GM06990 (cell line): ENCODE results near the gene WDR27.

Source experiments
- DNase-seq: peaks from one replicate; pipeline ENCODE4 v3.0.0-alpha.2; 2011; ENCODE audit not compliant: insufficient read length; ENCODE audit errors: extremely low read depth
- H3K27me3 ChIP-seq: replicated peaks from 2 replicates; pipeline ENCODE4 v1.6.0; 2011; ENCODE audit warnings: low read length; ENCODE audit not compliant: control insufficient read depth, insufficient read depth
- H3K36me3 ChIP-seq: 2 replicates; pipeline ENCODE4 v1.5.1; 2011; ENCODE audit warnings: low read length; ENCODE audit not compliant: control insufficient read depth, insufficient read depth
- H3K4me3 ChIP-seq: replicated peaks from 2 replicates; pipeline ENCODE4 v1.5.1; 2011; ENCODE audit warnings: low read depth, mild to moderate bottlenecking, control low read depth, low read length
- TF ChIP-seq, protein P1 (sequence below): IDR thresholded peaks from 2 replicates; pipeline ENCODE4 v1.5.1; 2011; ENCODE audit warnings: low read length, control low read depth, mild to moderate bottlenecking, inconsistent platforms; ENCODE audit not compliant: insufficient read depth, poor library complexity, severe bottlenecking

The WDR27 gene

DNA sequence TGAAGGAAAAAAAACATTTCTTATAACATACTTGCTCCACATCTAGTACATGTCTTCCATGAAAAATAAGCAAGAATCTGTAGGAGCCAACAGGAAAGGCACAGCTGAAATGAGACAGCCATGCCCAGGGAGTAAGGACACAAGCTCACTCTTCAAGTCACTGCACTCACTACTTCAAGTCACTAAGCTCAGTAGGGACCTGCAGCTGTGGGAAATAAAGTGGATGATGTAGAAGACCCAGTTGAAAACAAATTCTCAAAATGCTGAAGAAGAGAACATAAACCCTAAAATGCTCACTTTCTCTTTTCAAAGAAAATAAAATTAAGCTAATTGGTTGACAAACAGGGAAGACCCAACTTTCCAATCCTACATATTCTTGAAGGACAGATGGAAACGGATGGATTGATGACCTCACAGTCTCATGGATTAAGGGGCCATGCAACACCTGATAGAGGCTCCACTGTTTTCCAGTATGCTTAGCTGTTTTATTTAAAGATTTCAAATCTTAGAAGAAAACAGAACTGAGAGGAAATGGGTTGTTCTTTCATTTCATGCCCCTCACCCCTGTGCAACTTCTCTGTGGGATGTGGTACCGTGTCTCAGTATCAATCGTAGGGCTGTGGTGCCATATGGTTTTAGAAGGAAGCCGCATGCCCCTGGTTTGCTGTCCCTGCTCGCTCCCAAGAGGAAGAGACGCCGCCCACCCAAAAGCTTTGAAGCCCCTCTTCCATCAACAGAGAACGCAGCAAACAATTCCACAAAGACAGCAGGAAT, 133.3 kb downstream of the WDR27 start:
- H3K4me3 ChIP-seq: no peak overlapping the region
- TF ChIP-seq, protein P1, sequence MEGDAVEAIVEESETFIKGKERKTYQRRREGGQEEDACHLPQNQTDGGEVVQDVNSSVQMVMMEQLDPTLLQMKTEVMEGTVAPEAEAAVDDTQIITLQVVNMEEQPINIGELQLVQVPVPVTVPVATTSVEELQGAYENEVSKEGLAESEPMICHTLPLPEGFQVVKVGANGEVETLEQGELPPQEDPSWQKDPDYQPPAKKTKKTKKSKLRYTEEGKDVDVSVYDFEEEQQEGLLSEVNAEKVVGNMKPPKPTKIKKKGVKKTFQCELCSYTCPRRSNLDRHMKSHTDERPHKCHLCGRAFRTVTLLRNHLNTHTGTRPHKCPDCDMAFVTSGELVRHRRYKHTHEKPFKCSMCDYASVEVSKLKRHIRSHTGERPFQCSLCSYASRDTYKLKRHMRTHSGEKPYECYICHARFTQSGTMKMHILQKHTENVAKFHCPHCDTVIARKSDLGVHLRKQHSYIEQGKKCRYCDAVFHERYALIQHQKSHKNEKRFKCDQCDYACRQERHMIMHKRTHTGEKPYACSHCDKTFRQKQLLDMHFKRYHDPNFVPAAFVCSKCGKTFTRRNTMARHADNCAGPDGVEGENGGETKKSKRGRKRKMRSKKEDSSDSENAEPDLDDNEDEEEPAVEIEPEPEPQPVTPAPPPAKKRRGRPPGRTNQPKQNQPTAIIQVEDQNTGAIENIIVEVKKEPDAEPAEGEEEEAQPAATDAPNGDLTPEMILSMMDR: no peak
- H3K36me3 ChIP-seq: no peaks in the 10 kb centered on the region
- no peak for DNase-seq
- no peaks in the 10 kb centered on the region for H3K27me3 ChIP-seq

DNA sequence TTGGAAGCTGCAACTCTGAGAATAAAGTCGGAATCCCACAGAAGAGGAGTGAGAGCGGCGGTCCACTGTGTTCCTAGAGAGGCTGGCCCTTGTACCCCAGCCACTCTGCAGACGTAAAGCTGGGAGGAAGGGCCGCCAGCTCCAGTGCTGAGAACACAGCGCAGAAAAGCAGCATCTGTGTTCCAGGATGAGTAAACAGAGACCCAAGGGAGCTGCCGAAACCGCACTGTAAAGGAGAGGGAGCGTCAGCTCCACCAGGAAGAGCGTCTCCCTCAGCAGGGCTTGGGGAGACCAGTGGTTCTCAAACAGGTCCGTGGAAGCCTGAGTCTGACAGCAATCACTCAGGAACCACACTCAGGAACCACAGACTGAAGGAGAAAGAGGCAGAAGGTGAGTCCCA, 134.0 kb downstream of the WDR27 start:
- DNase-seq: no peak
- no peak overlapping the region for H3K4me3 ChIP-seq
- no peaks in the 10 kb centered on the region for H3K36me3 ChIP-seq
- H3K27me3 ChIP-seq: no peaks in the 10 kb centered on the region
- TF ChIP-seq, protein P1: no peak

DNA sequence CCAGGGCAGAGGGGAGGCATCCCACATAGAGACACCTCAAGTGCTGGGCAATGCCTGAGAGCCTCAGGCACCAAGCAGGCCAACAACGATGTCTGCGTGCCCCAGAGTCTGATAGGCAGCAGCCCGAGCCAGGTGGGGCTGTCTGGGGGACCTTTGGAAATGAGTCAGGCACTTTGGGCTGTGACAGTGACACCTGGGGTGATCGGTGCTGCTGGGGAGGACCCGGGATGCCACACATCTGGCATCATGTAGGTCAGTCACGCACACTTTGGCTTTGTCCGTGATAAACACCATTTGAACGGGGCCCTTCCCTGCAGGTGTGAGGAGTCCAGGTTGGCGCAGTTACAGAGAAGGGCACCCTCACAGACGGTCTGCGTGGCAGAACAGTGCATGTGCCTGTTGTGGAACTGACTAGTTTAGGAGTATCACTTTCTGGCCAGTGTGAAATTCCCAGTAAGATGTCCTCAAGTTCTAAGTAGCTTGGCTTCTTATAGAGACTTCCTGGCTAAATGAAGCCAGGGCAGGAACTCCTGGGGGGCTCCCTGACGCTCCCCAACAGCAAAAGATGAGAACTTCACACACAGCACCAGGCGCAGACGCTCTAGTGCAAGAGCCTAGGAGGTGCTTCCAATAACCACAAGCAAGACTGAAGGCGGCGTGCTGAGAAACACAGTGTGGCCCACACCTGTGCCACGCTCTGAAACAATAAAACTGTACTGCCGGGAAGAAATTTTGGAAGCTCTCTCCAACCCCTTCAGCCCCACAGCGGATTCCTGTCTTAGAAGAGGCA, 134.7 kb downstream of the WDR27 start:
- Histone ChIP-seq H3K36me3 (no peaks in the 10 kb centered on the region), H3K4me3 (no peak overlapping the region), H3K27me3 (no peaks in the 10 kb centered on the region)
- no peak for DNase-seq
- TF ChIP-seq, protein P1: no peak

DNA sequence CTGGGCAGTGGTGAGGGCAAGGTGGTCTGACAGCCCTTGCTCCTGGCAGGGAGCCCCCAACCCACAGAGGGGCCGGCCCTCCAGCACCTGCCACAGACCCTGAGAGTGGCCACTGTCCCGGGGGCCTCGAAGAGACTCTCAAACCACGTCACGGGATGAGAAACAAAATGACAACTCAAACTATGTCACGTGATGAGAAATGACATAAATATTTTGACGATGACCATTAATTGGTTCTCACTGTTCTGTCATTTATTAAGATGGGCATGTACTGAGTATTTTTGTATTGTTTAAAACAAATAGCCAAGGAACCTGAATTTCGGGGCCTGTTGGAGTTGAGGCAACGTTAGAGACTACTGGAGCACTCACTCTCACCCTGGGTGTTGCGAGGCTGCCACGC, 135.5 kb downstream of the WDR27 start:
- no peak for DNase-seq
- TF ChIP-seq, protein P1: no peak
- Histone ChIP-seq H3K4me3 (no peak overlapping the region), H3K36me3 (no peaks in the 10 kb centered on the region), H3K27me3 (no peaks in the 10 kb centered on the region)

DNA sequence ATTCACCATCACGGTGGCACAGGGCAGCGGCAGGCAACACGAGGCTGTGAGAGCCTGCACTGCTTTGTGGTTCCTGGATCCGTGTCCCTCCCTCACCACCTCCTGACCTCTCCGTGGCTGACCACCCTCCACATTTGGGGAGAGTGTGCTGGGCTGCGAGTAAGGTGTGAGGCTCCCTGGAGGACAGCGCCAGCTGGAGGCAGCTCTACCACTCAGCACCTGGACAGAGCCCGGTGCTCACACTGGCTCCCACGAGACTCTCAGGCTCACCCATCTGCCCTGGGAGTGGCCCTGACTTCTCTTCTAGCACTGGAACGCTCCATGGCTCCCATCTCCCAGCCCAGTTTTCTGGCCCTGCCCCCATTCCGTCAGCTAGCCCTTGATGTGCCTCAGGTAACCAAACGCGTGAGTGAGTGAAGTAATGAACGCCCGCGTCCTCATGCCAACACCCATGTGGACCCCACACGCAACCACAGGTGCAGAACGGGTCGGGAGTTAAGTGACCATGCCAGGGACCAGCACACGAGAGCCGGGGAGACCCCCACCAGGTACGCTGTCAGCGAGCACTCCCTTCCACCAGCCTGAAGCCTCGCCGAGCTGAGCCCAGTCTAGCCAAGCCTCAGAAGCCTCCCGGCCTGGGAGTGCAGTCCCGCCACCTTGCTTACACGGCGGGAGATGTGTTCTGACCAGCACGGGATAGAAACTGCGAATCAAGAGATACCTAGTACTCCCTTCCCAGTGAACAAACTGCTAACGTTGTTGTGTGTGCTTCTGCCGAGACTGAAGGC, 137.2 kb downstream of the WDR27 start:
- TF ChIP-seq, protein P1: no peak
- no peak for DNase-seq
- H3K27me3 ChIP-seq: no peaks in the 10 kb centered on the region
- no peak overlapping the region for H3K4me3 ChIP-seq
- H3K36me3 ChIP-seq: no peaks in the 10 kb centered on the region
